ENCODE results near the gene EBP. TPM values are rescaled to one million over a fixed set of nuclear protein-coding genes. Genes with fewer than 3 reads are reported as not detected.

Gene EBP
- total and polyA plus RNA-seq, 2 of the 8 experiments (the other 6 are each of a cell fraction or from before 2014, with no cell fraction given): 143 to 286 TPM

DNA sequence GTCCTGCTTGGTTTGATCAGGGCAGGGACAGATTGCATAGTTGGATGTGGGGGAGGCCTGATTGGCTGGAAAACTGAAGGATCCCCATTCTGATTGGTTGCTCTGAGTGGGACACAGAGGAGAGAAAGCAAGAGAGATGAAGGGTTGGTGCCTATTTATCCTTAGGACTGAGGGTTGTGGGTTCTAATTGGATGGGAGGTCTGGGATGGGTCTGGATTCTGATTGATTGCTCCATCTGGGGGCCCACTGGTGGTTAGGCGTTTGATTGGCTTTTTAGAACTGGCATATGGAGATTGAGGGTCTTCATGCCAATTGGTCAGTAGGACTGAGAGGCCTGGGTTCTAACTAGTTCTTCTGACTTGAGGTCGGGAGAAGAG lies 644 bp upstream of the EBP start (continued):
- TF ChIP-seq, protein P1, sequence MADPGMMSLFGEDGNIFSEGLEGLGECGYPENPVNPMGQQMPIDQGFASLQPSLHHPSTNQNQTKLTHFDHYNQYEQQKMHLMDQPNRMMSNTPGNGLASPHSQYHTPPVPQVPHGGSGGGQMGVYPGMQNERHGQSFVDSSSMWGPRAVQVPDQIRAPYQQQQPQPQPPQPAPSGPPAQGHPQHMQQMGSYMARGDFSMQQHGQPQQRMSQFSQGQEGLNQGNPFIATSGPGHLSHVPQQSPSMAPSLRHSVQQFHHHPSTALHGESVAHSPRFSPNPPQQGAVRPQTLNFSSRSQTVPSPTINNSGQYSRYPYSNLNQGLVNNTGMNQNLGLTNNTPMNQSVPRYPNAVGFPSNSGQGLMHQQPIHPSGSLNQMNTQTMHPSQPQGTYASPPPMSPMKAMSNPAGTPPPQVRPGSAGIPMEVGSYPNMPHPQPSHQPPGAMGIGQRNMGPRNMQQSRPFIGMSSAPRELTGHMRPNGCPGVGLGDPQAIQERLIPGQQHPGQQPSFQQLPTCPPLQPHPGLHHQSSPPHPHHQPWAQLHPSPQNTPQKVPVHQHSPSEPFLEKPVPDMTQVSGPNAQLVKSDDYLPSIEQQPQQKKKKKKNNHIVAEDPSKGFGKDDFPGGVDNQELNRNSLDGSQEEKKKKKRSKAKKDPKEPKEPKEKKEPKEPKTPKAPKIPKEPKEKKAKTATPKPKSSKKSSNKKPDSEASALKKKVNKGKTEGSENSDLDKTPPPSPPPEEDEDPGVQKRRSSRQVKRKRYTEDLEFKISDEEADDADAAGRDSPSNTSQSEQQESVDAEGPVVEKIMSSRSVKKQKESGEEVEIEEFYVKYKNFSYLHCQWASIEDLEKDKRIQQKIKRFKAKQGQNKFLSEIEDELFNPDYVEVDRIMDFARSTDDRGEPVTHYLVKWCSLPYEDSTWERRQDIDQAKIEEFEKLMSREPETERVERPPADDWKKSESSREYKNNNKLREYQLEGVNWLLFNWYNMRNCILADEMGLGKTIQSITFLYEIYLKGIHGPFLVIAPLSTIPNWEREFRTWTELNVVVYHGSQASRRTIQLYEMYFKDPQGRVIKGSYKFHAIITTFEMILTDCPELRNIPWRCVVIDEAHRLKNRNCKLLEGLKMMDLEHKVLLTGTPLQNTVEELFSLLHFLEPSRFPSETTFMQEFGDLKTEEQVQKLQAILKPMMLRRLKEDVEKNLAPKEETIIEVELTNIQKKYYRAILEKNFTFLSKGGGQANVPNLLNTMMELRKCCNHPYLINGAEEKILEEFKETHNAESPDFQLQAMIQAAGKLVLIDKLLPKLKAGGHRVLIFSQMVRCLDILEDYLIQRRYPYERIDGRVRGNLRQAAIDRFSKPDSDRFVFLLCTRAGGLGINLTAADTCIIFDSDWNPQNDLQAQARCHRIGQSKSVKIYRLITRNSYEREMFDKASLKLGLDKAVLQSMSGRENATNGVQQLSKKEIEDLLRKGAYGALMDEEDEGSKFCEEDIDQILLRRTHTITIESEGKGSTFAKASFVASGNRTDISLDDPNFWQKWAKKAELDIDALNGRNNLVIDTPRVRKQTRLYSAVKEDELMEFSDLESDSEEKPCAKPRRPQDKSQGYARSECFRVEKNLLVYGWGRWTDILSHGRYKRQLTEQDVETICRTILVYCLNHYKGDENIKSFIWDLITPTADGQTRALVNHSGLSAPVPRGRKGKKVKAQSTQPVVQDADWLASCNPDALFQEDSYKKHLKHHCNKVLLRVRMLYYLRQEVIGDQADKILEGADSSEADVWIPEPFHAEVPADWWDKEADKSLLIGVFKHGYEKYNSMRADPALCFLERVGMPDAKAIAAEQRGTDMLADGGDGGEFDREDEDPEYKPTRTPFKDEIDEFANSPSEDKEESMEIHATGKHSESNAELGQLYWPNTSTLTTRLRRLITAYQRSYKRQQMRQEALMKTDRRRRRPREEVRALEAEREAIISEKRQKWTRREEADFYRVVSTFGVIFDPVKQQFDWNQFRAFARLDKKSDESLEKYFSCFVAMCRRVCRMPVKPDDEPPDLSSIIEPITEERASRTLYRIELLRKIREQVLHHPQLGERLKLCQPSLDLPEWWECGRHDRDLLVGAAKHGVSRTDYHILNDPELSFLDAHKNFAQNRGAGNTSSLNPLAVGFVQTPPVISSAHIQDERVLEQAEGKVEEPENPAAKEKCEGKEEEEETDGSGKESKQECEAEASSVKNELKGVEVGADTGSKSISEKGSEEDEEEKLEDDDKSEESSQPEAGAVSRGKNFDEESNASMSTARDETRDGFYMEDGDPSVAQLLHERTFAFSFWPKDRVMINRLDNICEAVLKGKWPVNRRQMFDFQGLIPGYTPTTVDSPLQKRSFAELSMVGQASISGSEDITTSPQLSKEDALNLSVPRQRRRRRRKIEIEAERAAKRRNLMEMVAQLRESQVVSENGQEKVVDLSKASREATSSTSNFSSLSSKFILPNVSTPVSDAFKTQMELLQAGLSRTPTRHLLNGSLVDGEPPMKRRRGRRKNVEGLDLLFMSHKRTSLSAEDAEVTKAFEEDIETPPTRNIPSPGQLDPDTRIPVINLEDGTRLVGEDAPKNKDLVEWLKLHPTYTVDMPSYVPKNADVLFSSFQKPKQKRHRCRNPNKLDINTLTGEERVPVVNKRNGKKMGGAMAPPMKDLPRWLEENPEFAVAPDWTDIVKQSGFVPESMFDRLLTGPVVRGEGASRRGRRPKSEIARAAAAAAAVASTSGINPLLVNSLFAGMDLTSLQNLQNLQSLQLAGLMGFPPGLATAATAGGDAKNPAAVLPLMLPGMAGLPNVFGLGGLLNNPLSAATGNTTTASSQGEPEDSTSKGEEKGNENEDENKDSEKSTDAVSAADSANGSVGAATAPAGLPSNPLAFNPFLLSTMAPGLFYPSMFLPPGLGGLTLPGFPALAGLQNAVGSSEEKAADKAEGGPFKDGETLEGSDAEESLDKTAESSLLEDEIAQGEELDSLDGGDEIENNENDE (IDR thresholded peaks at IDR 0.05; ENCODE audit: insufficient replicate concordance, low read length): no peak
